MCF 10A (cell line): ENCODE results near the gene ACTR3. TPM values are rescaled to one million over a fixed set of nuclear protein-coding genes. Genes with fewer than 3 reads are reported as not detected.

Source experiments
- BruUV-seq: library from RNA; stranded (reverse); fragments of 400-500 nt; replicated peaks from 2 replicates; lab custom pipeline; 2021; lab: Mats Ljungman, UMichigan
- CTCF ChIA-PET: fragments of 300-600 bp; sonication (Branson Sonifier 250); formaldehyde crosslinking; extraction: SDS; loops from one replicate; lab custom pipeline; 2021; ENCODE audit warnings: antibody characterized with exemption, inconsistent platforms; lab: Yijun Ruan, JAX
- POLR2A ChIA-PET: fragments of 300-600, 350-650 bp; sonication (Branson Sonifier 250); formaldehyde crosslinking; extraction: SDS; loops from one replicate; lab custom pipeline; 2020; ENCODE audit warnings: antibody characterized with exemption, inconsistent platforms; lab: Yijun Ruan, JAX
- DNase-seq: peaks from one replicate; pipeline ENCODE4 v3.0.0-alpha.2; 2018; ENCODE audit not compliant: unreplicated experiment
- H3K27ac Mint-ChIP-seq: one replicate; pipeline ENCODE4 v1.8.0; 2022; ENCODE audit warnings: mild to moderate bottlenecking, low read depth, mixed read lengths; ENCODE audit not compliant: unreplicated experiment
- H3K27me3 Mint-ChIP-seq: one replicate; pipeline ENCODE4 v1.8.0; 2022; ENCODE audit warnings: mixed read lengths; ENCODE audit not compliant: insufficient read depth, unreplicated experiment
- H3K36me3 Mint-ChIP-seq: one replicate; pipeline ENCODE4 v1.8.0; 2022; ENCODE audit warnings: mild to moderate bottlenecking, moderate library complexity, mixed read lengths; ENCODE audit not compliant: insufficient read depth, unreplicated experiment
- H3K4me1 Mint-ChIP-seq: one replicate; pipeline ENCODE4 v1.8.0; 2022; ENCODE audit warnings: mixed read lengths; ENCODE audit not compliant: insufficient read depth, unreplicated experiment
- H3K4me3 Mint-ChIP-seq: one replicate; pipeline ENCODE4 v1.8.0; 2022; ENCODE audit warnings: mild to moderate bottlenecking, moderate library complexity, mixed read lengths; ENCODE audit not compliant: unreplicated experiment
- H3K9me3 Mint-ChIP-seq: one replicate; pipeline ENCODE4 v1.8.0; 2022; ENCODE audit warnings: mixed read lengths; ENCODE audit not compliant: unreplicated experiment
- intact Hi-C: fragments of 100-400 bp; cut with micrococcal nuclease; formaldehyde crosslinking; loops from 2 replicates; pipeline ENCODE4 v1.14.1; 2022
- total RNA-seq: library from RNA; stranded (reverse); gene quantifications from 2 replicates; pipeline ENCODE4 v1.2.3, GENCODE V29; 2022
- TF ChIP-seq, protein P1 (sequence below): fragments of 200-600 bp; IDR thresholded peaks from one replicate; pipeline ENCODE4 v1.8.0; 2022; ENCODE audit warnings: antibody characterized with exemption, mild to moderate bottlenecking; ENCODE audit not compliant: unreplicated experiment

Gene ACTR3
- total RNA-seq, 1 experiment from 2014 or later = 311 TPM

- no peaks in the 10 kb centered on the region for H3K27me3 Mint-ChIP-seq
Measured at GRCh38 chr2:113854970-113855740, 34.7 kb upstream of the ACTR3 start.

DNA sequence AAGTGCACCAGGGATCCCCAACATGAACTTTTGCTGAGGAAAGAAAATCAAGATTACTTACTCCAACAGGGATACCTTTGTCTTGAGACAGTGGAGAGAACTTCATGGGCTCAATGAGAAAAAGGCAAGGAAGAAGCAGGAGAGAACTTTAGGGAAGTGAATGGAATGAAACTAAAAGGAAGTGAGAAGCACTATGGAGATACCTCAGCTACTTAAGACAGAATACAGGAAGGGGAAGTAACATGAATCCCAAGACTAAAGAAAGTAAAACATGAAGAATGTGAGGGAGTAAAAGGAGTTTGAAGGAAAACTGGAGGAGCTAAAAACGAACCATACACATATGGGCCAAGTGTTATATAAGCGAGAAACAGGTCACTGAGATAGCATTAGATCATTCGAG lies 32.4 kb upstream of the ACTR3 start:
- Mint-ChIP-seq H3K36me3 (no peaks in the 10 kb centered on the region), H3K27ac (no peak overlapping the region), H3K4me3 (no peak overlapping the region), H3K9me3 (no peaks in the 10 kb centered on the region), H3K4me1 (peaks cover 7% of the 10 kb centered on the region), H3K27me3 (no peaks in the 10 kb centered on the region)
- TF ChIP-seq, protein P1, sequence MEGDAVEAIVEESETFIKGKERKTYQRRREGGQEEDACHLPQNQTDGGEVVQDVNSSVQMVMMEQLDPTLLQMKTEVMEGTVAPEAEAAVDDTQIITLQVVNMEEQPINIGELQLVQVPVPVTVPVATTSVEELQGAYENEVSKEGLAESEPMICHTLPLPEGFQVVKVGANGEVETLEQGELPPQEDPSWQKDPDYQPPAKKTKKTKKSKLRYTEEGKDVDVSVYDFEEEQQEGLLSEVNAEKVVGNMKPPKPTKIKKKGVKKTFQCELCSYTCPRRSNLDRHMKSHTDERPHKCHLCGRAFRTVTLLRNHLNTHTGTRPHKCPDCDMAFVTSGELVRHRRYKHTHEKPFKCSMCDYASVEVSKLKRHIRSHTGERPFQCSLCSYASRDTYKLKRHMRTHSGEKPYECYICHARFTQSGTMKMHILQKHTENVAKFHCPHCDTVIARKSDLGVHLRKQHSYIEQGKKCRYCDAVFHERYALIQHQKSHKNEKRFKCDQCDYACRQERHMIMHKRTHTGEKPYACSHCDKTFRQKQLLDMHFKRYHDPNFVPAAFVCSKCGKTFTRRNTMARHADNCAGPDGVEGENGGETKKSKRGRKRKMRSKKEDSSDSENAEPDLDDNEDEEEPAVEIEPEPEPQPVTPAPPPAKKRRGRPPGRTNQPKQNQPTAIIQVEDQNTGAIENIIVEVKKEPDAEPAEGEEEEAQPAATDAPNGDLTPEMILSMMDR = no peak
- POLR2A ChIA-PET = interaction anchor here (0.6 to 3.6 kb wide), 4 partner anchors 9 to 101 kb away, joined by 3 to 10 read pairs (median 4); partner anchors contain the start of gene SLC35F5
- intact Hi-C loops = no loop called here
- CTCF ChIA-PET = no interaction called here
- DNase-seq = no peak
- BruUV-seq = no TSS peak

More at GRCh38 chr2:113854970-113855740, 34.7 kb upstream of the ACTR3 start:
- H3K36me3 Mint-ChIP-seq = no peaks in the 10 kb centered on the region
- BruUV-seq = no TSS peak
- POLR2A ChIA-PET = interaction anchor here (2.5 kb wide), 1 partner anchor 11 kb away, joined by 12 read pairs; no protein-coding TSS in a partner anchor
- peaks cover 14% of the 10 kb centered on the region for H3K4me1 Mint-ChIP-seq
- no peak for DNase-seq
- TF ChIP-seq, protein P1 = no peak
- intact Hi-C loops = no loop called here
- no peaks in the 10 kb centered on the region for H3K9me3 Mint-ChIP-seq
- H3K27ac Mint-ChIP-seq = no peak overlapping the region
- no peak overlapping the region for H3K4me3 Mint-ChIP-seq
- CTCF ChIA-PET = no interaction called here

GRCh38 chr2:113858764-113859163 lies 31.1 kb upstream of the ACTR3 start:
- peak; percentile 63 for DNase-seq
- TF ChIP-seq, protein P1 = no peak
- Mint-ChIP-seq H3K27me3 (no peaks in the 10 kb centered on the region), H3K27ac (no peak overlapping the region), H3K4me3 (no peak overlapping the region), H3K4me1 (peaks cover 7% of the 10 kb centered on the region), H3K36me3 (no peaks in the 10 kb centered on the region), H3K9me3 (no peaks in the 10 kb centered on the region)
- ChIA-PET CTCF (interaction anchor here (0.6 to 1.1 kb wide), 2 partner anchors 14 to 192 kb away, joined by 3 read pairs; no protein-coding TSS in a partner anchor), POLR2A (interaction anchor here (0.6 to 3.6 kb wide), 4 partner anchors 10 to 102 kb away, joined by 4 to 11 read pairs (median 7); partner anchors contain the start of gene SLC35F5)
- intact Hi-C loops = no loop called here
- no TSS peak for BruUV-seq

- ChIA-PET POLR2A (no interaction called here), CTCF (no interaction called here)
- intact Hi-C loops = no loop called here
- Mint-ChIP-seq H3K4me3 (no peak overlapping the region), H3K4me1 (peaks cover 7% of the 10 kb centered on the region), H3K36me3 (no peaks in the 10 kb centered on the region), H3K27ac (no peak overlapping the region), H3K27me3 (no peaks in the 10 kb centered on the region), H3K9me3 (no peaks in the 10 kb centered on the region)
- TF ChIP-seq, protein P1 = no peak
- no TSS peak for BruUV-seq
- DNase-seq = no peak
Measured at GRCh38 chr2:113861740-113862139, 28.1 kb upstream of the ACTR3 start.
